Mucosa of rectum (tissue), 2 donors: ENCODE results near the gene CACNA2D2.

Source experiments
- H3K27ac ChIP-seq, 2 donors: one replicate each; pipeline ENCODE4 v1.7.0; 2013; ENCODE audit warnings: inconsistent platforms in 2 of 2, low read depth in 2 of 2, low read length in 2 of 2
- H3K27me3 ChIP-seq, 2 donors: one replicate each; pipeline ENCODE4 v1.7.0; 2013; ENCODE audit warnings: low read length in 2 of 2; ENCODE audit not compliant: control insufficient read depth in 2 of 2, insufficient read depth in 2 of 2
- H3K36me3 ChIP-seq, 2 donors: one replicate each; pipeline ENCODE4 v1.7.0; 2013; ENCODE audit warnings: low read length in 2 of 2; ENCODE audit not compliant: control insufficient read depth in 2 of 2, insufficient read depth in 2 of 2
- H3K4me1 ChIP-seq, 2 donors: one replicate each; pipeline ENCODE4 v1.7.0; 2013; ENCODE audit warnings: low read length in 2 of 2, mild to moderate bottlenecking in 1 of 2; ENCODE audit not compliant: control insufficient read depth in 2 of 2, insufficient read depth in 2 of 2
- H3K4me3 ChIP-seq, 2 donors: one replicate each; pipeline ENCODE4 v1.7.0; 2013; ENCODE audit warnings: low read length in 2 of 2
- H3K9ac ChIP-seq, 2 donors: one replicate each; pipeline ENCODE4 v1.7.0; 2013; ENCODE audit warnings: low read length in 2 of 2, low read depth in 1 of 2, mild to moderate bottlenecking in 1 of 2
- H3K9me3 ChIP-seq, 2 donors: one replicate each; pipeline ENCODE4 v1.7.0; 2013; ENCODE audit warnings: low read length in 2 of 2; ENCODE audit not compliant: control insufficient read depth in 2 of 2
- donor health status: healthy.
- donor health status: Normal muscosa, but diverticular disease.

Gene CACNA2D2

GRCh38 chr3:50352781-50353180 lies 150.7 kb downstream of the CACNA2D2 start:
- H3K9ac ChIP-seq, result peak overlapping the region in 1 of 2 donors; percentile 9
- H3K36me3 ChIP-seq, result peaks cover 48 to 51% of the 10 kb centered on the region in 2 donors
- no peak overlapping the region for H3K4me3 ChIP-seq
- peak overlapping the region in 1 of 2 donors; percentile 49 for H3K27ac ChIP-seq
- H3K4me1 ChIP-seq, result peaks cover 49 to 52% of the 10 kb centered on the region in 2 donors
- no peaks in the 10 kb centered on the region for H3K27me3 ChIP-seq
- H3K9me3 ChIP-seq, result no peaks in the 10 kb centered on the region

DNA sequence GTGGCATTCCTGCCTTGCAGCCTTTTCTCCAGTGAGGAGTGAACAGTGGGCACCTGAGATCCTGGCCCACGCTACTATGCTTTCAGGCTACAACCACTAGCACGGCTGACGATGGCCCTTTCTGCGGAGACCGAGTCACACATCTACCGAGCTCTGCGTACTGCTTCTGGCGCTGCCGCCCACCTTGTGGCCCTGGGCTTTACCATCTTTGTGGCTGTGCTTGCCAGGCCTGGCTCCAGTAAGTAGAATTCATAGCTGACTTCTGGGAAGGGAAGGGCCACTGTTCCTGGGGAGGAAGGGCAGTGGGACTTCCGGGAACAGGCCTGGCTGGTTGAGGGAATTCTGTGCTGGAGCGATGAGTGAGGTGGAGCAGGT lies 152.1 kb downstream of the CACNA2D2 start:
- Histone ChIP-seq H3K9ac (peak overlapping the region; percentile 74 to 94), H3K4me1 (peaks cover 35 to 40% of the 10 kb centered on the region in 2 donors), H3K9me3 (no peaks in the 10 kb centered on the region), H3K36me3 (peaks cover 45 to 48% of the 10 kb centered on the region in 2 donors), H3K4me3 (peak overlapping the region; percentile 70 to 97), H3K27ac (peak overlapping the region in 1 of 2 donors; percentile 87), H3K27me3 (no peaks in the 10 kb centered on the region)

- Histone ChIP-seq H3K36me3 (peaks cover 42 to 43% of the 10 kb centered on the region in 2 donors), H3K4me1 (peaks cover 31 to 37% of the 10 kb centered on the region in 2 donors), H3K4me3 (peak within 1 kb of the TSS; percentile 70 to 97)
These were observed 152.7 kb downstream of the CACNA2D2 start, which contains the start of the genes CYB561D2 and NPRL2 for GRCh38 chr3:50350527-50351322. TSS of gene CYB561D2 (plus strand) at chr3:50350862. CDS start at chr3:50351434, 572 bp downstream. TSS of gene NPRL2 (minus strand) at chr3:50350775. CDS start at chr3:50350652, 123 bp downstream.

DNA sequence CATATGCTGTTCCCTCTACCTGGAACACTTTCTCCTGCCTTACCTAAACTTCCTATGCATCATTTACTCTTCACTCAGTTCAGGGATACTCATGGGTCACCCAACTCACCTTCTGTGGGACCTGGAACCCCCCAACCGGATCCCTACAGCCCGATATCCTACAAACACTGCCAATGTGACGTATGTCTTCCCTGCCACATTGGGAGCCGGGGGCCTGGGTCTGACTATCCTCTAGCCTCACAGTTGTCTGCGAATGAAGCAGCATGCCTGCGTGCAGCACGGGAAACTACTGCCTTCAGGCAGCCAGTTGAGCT lies 153.3 kb downstream of the CACNA2D2 start:
- peaks cover 36 to 37% of the 10 kb centered on the region in 2 donors for H3K36me3 ChIP-seq
- H3K9me3 ChIP-seq, result no peaks in the 10 kb centered on the region
- H3K4me3 ChIP-seq, result peak overlapping the region; percentile 70 to 97

More at GRCh38 chr3:50350527-50351322, 152.7 kb downstream of the CACNA2D2 start, which contains the start of the genes CYB561D2 and NPRL2:
- H3K27ac ChIP-seq, result peak within 1 kb of the TSS; percentile 87 to 98
- peak within 1 kb of the TSS; percentile 74 to 94 for H3K9ac ChIP-seq
- no peaks in the 10 kb centered on the region for H3K9me3 ChIP-seq
- H3K27me3 ChIP-seq, result no peaks in the 10 kb centered on the region

DNA sequence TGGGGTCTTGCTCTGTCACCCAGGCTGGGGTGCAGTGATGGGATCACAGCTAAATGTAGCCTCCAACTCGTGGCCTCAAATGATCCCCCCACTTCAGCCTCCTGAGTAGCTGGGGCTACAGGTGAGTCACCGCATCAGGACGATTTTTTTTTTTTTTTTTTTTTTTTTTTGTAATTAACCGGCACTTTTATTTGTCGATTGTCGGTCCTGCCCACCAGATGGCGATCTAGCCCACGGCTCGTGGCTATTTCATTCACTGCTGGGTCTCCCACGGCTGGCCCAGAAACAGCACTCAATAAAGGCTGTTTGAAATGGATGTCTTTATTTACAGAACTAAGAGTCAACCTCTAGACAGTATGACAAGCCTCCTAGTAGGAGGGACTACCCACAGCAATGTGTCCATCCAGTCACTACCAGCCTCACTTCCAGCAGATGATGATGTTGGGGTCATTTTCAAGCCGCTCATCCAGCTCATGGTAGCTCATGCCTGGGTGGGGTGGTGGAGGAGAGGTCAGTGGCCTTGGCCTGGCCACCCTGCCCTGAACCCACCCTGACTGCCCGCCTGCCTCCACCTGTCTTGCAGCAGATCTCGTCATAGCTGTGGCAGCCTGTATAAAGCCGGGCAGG lies 156.1 kb downstream of the CACNA2D2 start:
- H3K4me1 ChIP-seq, result peaks cover 37% of the 10 kb centered on the region in 2 donors

More for the DNA sequence above, 153.3 kb downstream of the CACNA2D2 start:
- Histone ChIP-seq H3K27me3 (no peaks in the 10 kb centered on the region), H3K9ac (peak overlapping the region; percentile 74 to 94), H3K4me1 (peaks cover 33 to 39% of the 10 kb centered on the region in 2 donors), H3K27ac (peak overlapping the region; percentile 87 to 98)

DNA sequence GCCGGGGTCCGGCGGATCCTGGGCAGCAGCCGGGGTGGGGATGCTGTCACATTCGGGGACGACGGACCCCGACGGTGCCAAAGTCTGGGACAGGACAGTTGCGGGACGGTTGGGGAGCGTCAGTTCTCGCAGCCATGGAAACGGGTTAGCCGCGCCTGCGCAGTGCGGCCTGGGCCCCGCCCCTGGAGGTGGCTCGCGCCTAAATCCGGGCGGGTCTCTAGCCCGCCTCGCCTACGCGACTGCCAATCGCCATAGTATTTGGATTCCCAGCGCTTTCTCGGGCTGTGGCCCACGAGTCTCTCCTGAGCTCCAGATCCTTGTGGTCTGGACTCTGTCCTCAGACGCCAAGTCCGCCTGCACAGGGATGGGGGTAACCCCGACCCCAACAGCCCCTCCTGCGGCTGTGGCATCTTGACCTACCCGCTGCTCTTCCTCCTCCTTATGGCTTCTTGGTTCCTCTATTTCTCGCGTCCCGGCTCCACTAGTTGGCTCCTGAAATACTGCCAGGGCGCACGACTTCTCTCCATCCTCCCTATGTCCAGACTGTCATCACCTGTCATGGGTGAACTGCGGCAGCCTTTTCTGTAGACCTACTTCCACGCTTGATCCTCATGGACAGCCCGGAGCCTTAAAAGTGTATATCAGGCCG lies 157.7 kb downstream of the CACNA2D2 start, which contains the start of gene ZMYND10:
ZMYND10 (minus strand) TSS at position 147 of the 649 bp plus-strand sequence. CDS start 153 bp downstream, outside the sequence.
- peaks cover 11 to 13% of the 10 kb centered on the region in 2 donors for H3K36me3 ChIP-seq
- peak within 1 kb of the TSS; percentile 41 to 52 for H3K9ac ChIP-seq
- peak within 1 kb of the TSS in 1 of 2 donors; percentile 9 for H3K27ac ChIP-seq
- peaks cover 32 to 37% of the 10 kb centered on the region in 2 donors for H3K4me1 ChIP-seq
- H3K27me3 ChIP-seq, result no peaks in the 10 kb centered on the region
- no peaks in the 10 kb centered on the region for H3K9me3 ChIP-seq
- peak within 1 kb of the TSS; percentile 37 to 65 for H3K4me3 ChIP-seq

More for the DNA sequence above, 156.1 kb downstream of the CACNA2D2 start:
- Histone ChIP-seq H3K4me3 (no peak overlapping the region), H3K9me3 (no peaks in the 10 kb centered on the region), H3K9ac (no peak overlapping the region), H3K27ac (no peak overlapping the region), H3K36me3 (peaks cover 13 to 15% of the 10 kb centered on the region in 2 donors), H3K27me3 (no peaks in the 10 kb centered on the region)

DNA sequence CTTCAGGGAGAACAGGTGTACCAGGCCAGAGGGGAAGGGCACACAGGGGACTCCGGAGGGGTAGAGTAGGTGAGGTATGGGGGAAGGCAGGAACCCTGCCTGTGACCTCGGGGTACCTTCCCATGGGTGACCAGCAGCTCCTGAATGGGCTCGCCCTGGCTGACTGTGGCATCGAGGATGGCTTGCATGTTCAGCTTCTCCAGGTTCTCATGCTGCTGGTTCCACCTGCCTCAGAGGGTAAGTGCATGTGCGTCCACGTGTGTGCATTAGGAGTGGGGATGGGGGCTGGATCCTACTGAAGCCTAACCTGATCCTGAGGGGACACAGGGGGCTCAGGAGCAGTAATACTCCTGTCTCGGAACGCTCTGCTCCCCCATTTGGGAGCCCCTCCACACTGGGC lies 158.4 kb downstream of the CACNA2D2 start:
- Histone ChIP-seq H3K4me1 (peaks cover 26 to 37% of the 10 kb centered on the region in 2 donors), H3K9ac (peak overlapping the region in 1 of 2 donors; percentile 52), H3K27me3 (no peaks in the 10 kb centered on the region), H3K27ac (no peak overlapping the region), H3K36me3 (peaks cover 11 to 13% of the 10 kb centered on the region in 2 donors), H3K4me3 (peak overlapping the region; percentile 37 to 65), H3K9me3 (no peaks in the 10 kb centered on the region)

DNA sequence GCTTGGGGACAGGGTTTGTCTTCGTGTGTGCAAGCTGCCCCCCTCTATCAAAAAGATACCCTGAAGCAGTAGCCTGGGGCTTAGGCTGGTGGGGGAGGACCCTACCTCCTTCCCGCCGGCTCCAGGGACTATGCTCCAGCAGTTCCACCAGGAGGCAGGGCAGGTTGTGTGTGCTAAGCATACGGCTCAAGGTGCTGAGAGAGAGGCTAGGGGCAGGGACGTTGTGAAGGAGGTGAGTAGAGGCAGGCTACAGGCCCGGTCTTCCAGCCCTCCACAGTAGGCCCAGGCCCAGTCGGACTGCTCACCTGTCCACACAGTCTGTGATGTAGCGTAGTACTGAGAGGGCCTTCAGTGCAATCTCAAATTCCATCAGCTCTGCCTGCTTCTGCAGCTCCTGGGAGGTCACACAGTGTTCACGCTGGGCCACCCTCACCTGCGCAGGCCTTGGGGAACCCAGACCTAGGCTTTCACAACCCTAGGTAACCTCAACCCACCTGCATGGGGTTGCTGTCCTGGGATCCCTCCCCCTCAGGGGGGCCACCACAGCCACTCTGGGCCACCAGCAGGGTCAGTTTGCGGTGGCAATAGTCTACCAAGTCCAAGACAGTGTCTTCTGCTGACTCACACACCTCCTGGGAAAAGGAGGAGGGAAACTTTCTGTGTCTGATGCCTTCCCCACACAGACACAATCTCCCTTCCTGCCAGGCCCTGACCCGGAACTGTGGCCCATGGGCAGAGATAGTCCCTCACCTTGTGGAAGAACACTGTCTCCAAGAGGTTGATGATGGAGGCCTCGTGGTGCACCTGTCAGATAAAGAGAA lies 160.4 kb downstream of the CACNA2D2 start:
- no peaks in the 10 kb centered on the region for H3K9me3 ChIP-seq
- H3K4me3 ChIP-seq, result no peak overlapping the region
- H3K36me3 ChIP-seq, result peaks cover 1 to 3% of the 10 kb centered on the region in 2 donors
- H3K27me3 ChIP-seq, result no peaks in the 10 kb centered on the region
- peaks cover 25 to 38% of the 10 kb centered on the region in 2 donors for H3K4me1 ChIP-seq
- H3K9ac ChIP-seq, result no peak overlapping the region
- H3K27ac ChIP-seq, result no peak overlapping the region

GRCh38 chr3:50341996-50342650 lies 161.3 kb downstream of the CACNA2D2 start:
- Histone ChIP-seq H3K9me3 (no peaks in the 10 kb centered on the region), H3K4me1 (peaks cover 31 to 40% of the 10 kb centered on the region in 2 donors), H3K4me3 (no peak overlapping the region), H3K9ac (no peak overlapping the region), H3K27ac (peak overlapping the region in 1 of 2 donors; percentile 87), H3K27me3 (no peaks in the 10 kb centered on the region), H3K36me3 (no peaks in the 10 kb centered on the region)
